Osteoblast (primary cell): ENCODE results near the gene PDCD2L. TPM values are rescaled to one million over a fixed set of nuclear protein-coding genes. Genes with fewer than 3 reads are reported as not detected.
"Not testable (repeated sequence)": the region's sequence is repeated elsewhere in the genome, so short reads cannot be mapped to it uniquely, and the experiment has no call there.

Experiments used
- DNase-seq: peaks from one replicate; pipeline ENCODE4 v3.0.0; 2011; ENCODE audit warnings: low spot score, mixed read lengths; ENCODE audit not compliant: insufficient read length; ENCODE audit errors: missing footprints
- H2AFZ ChIP-seq: 2 replicates; pipeline ENCODE4 v1.6.0; 2011; ENCODE audit warnings: mild to moderate bottlenecking, low read length
- H3K27ac ChIP-seq: 2 replicates; pipeline ENCODE4 v1.5.1; 2011; ENCODE audit warnings: mild to moderate bottlenecking, low read depth, low read length, moderate library complexity
- H3K27me3 ChIP-seq: 2 replicates; pipeline ENCODE4 v1.6.0; 2012; ENCODE audit warnings: mild to moderate bottlenecking, control low read depth, inconsistent platforms, low read length, moderate library complexity; ENCODE audit not compliant: insufficient read depth
- H3K36me3 ChIP-seq: 2 replicates; pipeline ENCODE4 v1.5.1; 2011; ENCODE audit warnings: mild to moderate bottlenecking, low read length, control low read depth, moderate library complexity; ENCODE audit not compliant: insufficient read depth
- H3K4me1 ChIP-seq: 2 replicates; pipeline ENCODE4 v1.5.1; 2011; ENCODE audit warnings: mild to moderate bottlenecking, low read length, control low read depth, moderate library complexity; ENCODE audit not compliant: insufficient read depth
- H3K4me2 ChIP-seq: 2 replicates; pipeline ENCODE4 v1.6.0; 2011; ENCODE audit warnings: mild to moderate bottlenecking, low read length; ENCODE audit not compliant: insufficient read depth
- H3K4me3 ChIP-seq: fragments of 200-600 bp; sonication (generic); 3 replicates; pipeline ENCODE4 v1.5.1; 2012; ENCODE audit warnings: mild to moderate bottlenecking, low read length, inconsistent platforms; ENCODE audit not compliant: insufficient read depth
- H3K79me2 ChIP-seq: 2 replicates; pipeline ENCODE4 v1.6.0; 2012; ENCODE audit warnings: mild to moderate bottlenecking, low read length, control low read depth, inconsistent platforms; ENCODE audit not compliant: insufficient read depth
- H3K9me3 ChIP-seq: 2 replicates; pipeline ENCODE4 v1.5.1; 2011; ENCODE audit warnings: low read depth, low read length, control low read depth
- H4K20me1 ChIP-seq: 2 replicates; pipeline ENCODE4 v1.6.0; 2012; ENCODE audit warnings: mild to moderate bottlenecking, low read length, control low read depth; ENCODE audit not compliant: insufficient read depth
- CTCF ChIP-seq: IDR thresholded peaks from 2 replicates; pipeline ENCODE4 v1.5.1; 2011; ENCODE audit warnings: mild to moderate bottlenecking, low read depth, low read length, moderate library complexity; ENCODE audit errors: extremely low read depth
- total RNA-seq: library from RNA; depleted of rRNA; stranded (reverse); fragments of >200 nt; gene quantifications from 2 replicates; pipeline ENCODE4 v1.2.3, GENCODE V29; 2012

Gene PDCD2L
- total RNA-seq, 1 donor = 10.5 TPM

- Histone ChIP-seq H3K36me3 (peaks cover 78% of the 10 kb centered on the region), H3K27ac (no peak overlapping the region), H3K27me3 (no peaks in the 10 kb centered on the region), H3K4me2 (no peak overlapping the region), H3K4me1 (no peaks in the 10 kb centered on the region), H3K4me3 (no peak overlapping the region), H3K79me2 (peaks cover 4% of the 10 kb centered on the region), H2AFZ (no peak overlapping the region), H3K9me3 (no peaks in the 10 kb centered on the region), H4K20me1 (peaks cover 20% of the 10 kb centered on the region)
- no peak for DNase-seq
- no peak for TF ChIP-seq CTCF
Measured at GRCh38 chr19:34393031-34393430, 11.2 kb upstream of the PDCD2L start.

GRCh38 chr19:34393629-34394028 lies 10.6 kb upstream of the PDCD2L start:
- no peak overlapping the region for H3K4me2 ChIP-seq
- peaks cover 20% of the 10 kb centered on the region for H4K20me1 ChIP-seq
- TF ChIP-seq CTCF = no peak
- DNase-seq = no peak
- no peaks in the 10 kb centered on the region for H3K4me1 ChIP-seq
- no peak overlapping the region for H2AFZ ChIP-seq
- peaks cover 4% of the 10 kb centered on the region for H3K79me2 ChIP-seq
- H3K9me3 ChIP-seq = no peaks in the 10 kb centered on the region
- H3K27me3 ChIP-seq = no peaks in the 10 kb centered on the region
- H3K27ac ChIP-seq = no peak overlapping the region
- peaks cover 73% of the 10 kb centered on the region for H3K36me3 ChIP-seq
- no peak overlapping the region for H3K4me3 ChIP-seq

- no peak overlapping the region for H2AFZ ChIP-seq
- no peak for TF ChIP-seq CTCF
- no peaks in the 10 kb centered on the region for H3K4me1 ChIP-seq
- H3K9me3 ChIP-seq = no peaks in the 10 kb centered on the region
- no peak overlapping the region for H3K4me3 ChIP-seq
- no peak overlapping the region for H3K4me2 ChIP-seq
- peaks cover 52% of the 10 kb centered on the region for H3K36me3 ChIP-seq
- H3K27ac ChIP-seq = no peak overlapping the region
- peaks cover 6% of the 10 kb centered on the region for H4K20me1 ChIP-seq
- DNase-seq = no peak
- H3K27me3 ChIP-seq = no peaks in the 10 kb centered on the region
- no peaks in the 10 kb centered on the region for H3K79me2 ChIP-seq
Measured at GRCh38 chr19:34397853-34398252, 6.3 kb upstream of the PDCD2L start.

- H3K9me3 ChIP-seq = no peaks in the 10 kb centered on the region
- H3K27ac ChIP-seq = no peak overlapping the region
- no peak for DNase-seq
- no peak overlapping the region for H3K4me3 ChIP-seq
- peaks cover 37% of the 10 kb centered on the region for H3K36me3 ChIP-seq
- H3K4me2 ChIP-seq = no peak overlapping the region
- no peaks in the 10 kb centered on the region for H4K20me1 ChIP-seq
- no peak overlapping the region for H2AFZ ChIP-seq
- H3K79me2 ChIP-seq = peaks cover 6% of the 10 kb centered on the region
- no peaks in the 10 kb centered on the region for H3K27me3 ChIP-seq
- no peak for TF ChIP-seq CTCF
- no peaks in the 10 kb centered on the region for H3K4me1 ChIP-seq
Measured at GRCh38 chr19:34399886-34400285, 4.3 kb upstream of the PDCD2L start.

- not testable (repeated sequence) for H3K4me2 ChIP-seq, H3K27ac ChIP-seq, H3K79me2 ChIP-seq, H3K27me3 ChIP-seq, H3K9me3 ChIP-seq, H2AFZ ChIP-seq, H3K4me1 ChIP-seq, DNase-seq, H4K20me1 ChIP-seq, H3K4me3 ChIP-seq
- peaks cover 29% of the 10 kb centered on the region for H3K36me3 ChIP-seq
Measured at GRCh38 chr19:34400844-34401243, 3.4 kb upstream of the PDCD2L start.
